ENCODE results near the gene JAKMIP1. TPM values are rescaled to one million over a fixed set of nuclear protein-coding genes. Genes with fewer than 3 reads are reported as not detected.

Gene JAKMIP1
- polyA plus RNA-seq, 3 donors = 0.08 TPM; not detected in 2

GRCh38 chr4:6229671-6230501 is 29.5 kb upstream of the JAKMIP1 start:
- Mint-ChIP-seq H3K9me3 (peaks cover 0 to 1% (median 0%) of the 10 kb centered on the region in 7 donors), H3K4me1 (no peaks in the 10 kb centered on the region), H3K27me3 (ENCODE audit: low read depth in 3 of 3) (peaks cover 0 to 9% (median 2%) of the 10 kb centered on the region in 3 donors), H3K4me3 (no peak overlapping the region), H3K27ac (no peak overlapping the region), H3K36me3 (no peaks in the 10 kb centered on the region)
- Histone ChIP-seq H3K4me2 (replicated peaks; ENCODE audit: extremely low read depth, low read length, poor library complexity, severe bottlenecking) (no peak overlapping the region), H2AFZ (ENCODE audit: insufficient read depth, low read depth, low read length, poor library complexity, severe bottlenecking) (no peak overlapping the region), H3K36me3 (replicated peaks in 1 of 2; ENCODE audit: control insufficient read depth in 1 of 2, insufficient read depth in 2 of 2, low read length in 2 of 2) (no peaks in the 10 kb centered on the region), H3K4me3 (replicated peaks in 1 of 3; ENCODE audit: low read depth in 2 of 3, low read length in 3 of 3) (no peak overlapping the region), H3K27me3 (ENCODE audit: control insufficient read depth in 2 of 2, insufficient read depth in 2 of 2, low read length in 2 of 2) (no peaks in the 10 kb centered on the region), H3K9me3 (replicated peaks in 1 of 2; ENCODE audit: control insufficient read depth in 1 of 2, insufficient read depth in 1 of 2, low read length in 2 of 2) (no peaks in the 10 kb centered on the region), H3K27ac (ENCODE audit: low read depth in 1 of 2, low read length in 2 of 2) (no peak overlapping the region), H3K79me2 (ENCODE audit: insufficient read depth, low read length) (no peaks in the 10 kb centered on the region), H4K20me1 (ENCODE audit: insufficient read depth, low read length) (no peaks in the 10 kb centered on the region), H3K4me1 (ENCODE audit: control insufficient read depth in 1 of 2, insufficient read depth in 2 of 2, low read length in 2 of 2) (no peaks in the 10 kb centered on the region), H3K9ac (ENCODE audit: insufficient read depth, low read length, poor library complexity, severe bottlenecking) (no peak overlapping the region)
- intact Hi-C loops (cut with micrococcal nuclease) = no loop called here
- no peak for TF ChIP-seq CTCF (IDR thresholded peaks at IDR 0.05)
- DNase-seq = no peak
- 84% methylated on average over 14 of the region's 18 CpGs for WGBS (ENCODE audit: insufficient coverage)

GRCh38 chr4:6229095-6229494 is 28.7 kb upstream of the JAKMIP1 start:
- Histone ChIP-seq H3K36me3 (replicated peaks in 1 of 2; ENCODE audit: control insufficient read depth in 1 of 2, insufficient read depth in 2 of 2, low read length in 2 of 2) (no peaks in the 10 kb centered on the region), H3K27ac (ENCODE audit: low read depth in 1 of 2, low read length in 2 of 2) (no peak overlapping the region), H3K4me3 (replicated peaks in 1 of 3; ENCODE audit: low read depth in 2 of 3, low read length in 3 of 3) (no peak overlapping the region), H3K4me1 (ENCODE audit: control insufficient read depth in 1 of 2, insufficient read depth in 2 of 2, low read length in 2 of 2) (no peaks in the 10 kb centered on the region), H3K79me2 (ENCODE audit: insufficient read depth, low read length) (no peaks in the 10 kb centered on the region), H3K4me2 (replicated peaks; ENCODE audit: extremely low read depth, low read length, poor library complexity, severe bottlenecking) (no peak overlapping the region), H4K20me1 (ENCODE audit: insufficient read depth, low read length) (no peaks in the 10 kb centered on the region), H3K9me3 (replicated peaks in 1 of 2; ENCODE audit: control insufficient read depth in 1 of 2, insufficient read depth in 1 of 2, low read length in 2 of 2) (no peaks in the 10 kb centered on the region), H3K27me3 (ENCODE audit: control insufficient read depth in 2 of 2, insufficient read depth in 2 of 2, low read length in 2 of 2) (peaks cover 0 to 1% of the 10 kb centered on the region in 2 donors), H3K9ac (ENCODE audit: insufficient read depth, low read length, poor library complexity, severe bottlenecking) (no peak overlapping the region), H2AFZ (ENCODE audit: insufficient read depth, low read depth, low read length, poor library complexity, severe bottlenecking) (no peak overlapping the region)
- Mint-ChIP-seq H3K4me3 (no peak overlapping the region), H3K9me3 (peaks cover 0 to 4% (median 0%) of the 10 kb centered on the region in 7 donors), H3K27me3 (ENCODE audit: low read depth in 3 of 3) (peaks cover 0 to 12% (median 8%) of the 10 kb centered on the region in 3 donors), H3K27ac (no peak overlapping the region), H3K36me3 (no peaks in the 10 kb centered on the region), H3K4me1 (no peaks in the 10 kb centered on the region)
- intact Hi-C loops (cut with micrococcal nuclease) = no loop called here
- no peak for TF ChIP-seq CTCF (IDR thresholded peaks at IDR 0.05)
- WGBS (ENCODE audit: insufficient coverage) = 77% methylated on average over 6 of the region's 7 CpGs
- DNase-seq = no peak

Data from CD14-positive monocyte (primary cell).